A673 (cell line): ENCODE data around the gene ATRN.

Source experiments
- EZH2 ChIP-seq: fragments of 200-600 bp; sonication (generic); IDR thresholded peaks from 2 replicates; pipeline ENCODE4 v1.6.1; 2017; ENCODE audit warnings: borderline replicate concordance, low read depth, mild to moderate bottlenecking, mixed read lengths, antibody characterized with exemption, low read length; ENCODE audit not compliant: poor library complexity, severe bottlenecking
- TF ChIP-seq, protein P1 (sequence below): fragments of 300-800, 200-600 bp; sonication (generic); conservative IDR thresholded peaks from 2 replicates; pipeline ENCODE4 v1.5.1; 2017; ENCODE audit warnings: low read depth, mild to moderate bottlenecking, antibody characterized with exemption, low read length, moderate library complexity, mixed read lengths

- TF ChIP-seq, protein P1, sequence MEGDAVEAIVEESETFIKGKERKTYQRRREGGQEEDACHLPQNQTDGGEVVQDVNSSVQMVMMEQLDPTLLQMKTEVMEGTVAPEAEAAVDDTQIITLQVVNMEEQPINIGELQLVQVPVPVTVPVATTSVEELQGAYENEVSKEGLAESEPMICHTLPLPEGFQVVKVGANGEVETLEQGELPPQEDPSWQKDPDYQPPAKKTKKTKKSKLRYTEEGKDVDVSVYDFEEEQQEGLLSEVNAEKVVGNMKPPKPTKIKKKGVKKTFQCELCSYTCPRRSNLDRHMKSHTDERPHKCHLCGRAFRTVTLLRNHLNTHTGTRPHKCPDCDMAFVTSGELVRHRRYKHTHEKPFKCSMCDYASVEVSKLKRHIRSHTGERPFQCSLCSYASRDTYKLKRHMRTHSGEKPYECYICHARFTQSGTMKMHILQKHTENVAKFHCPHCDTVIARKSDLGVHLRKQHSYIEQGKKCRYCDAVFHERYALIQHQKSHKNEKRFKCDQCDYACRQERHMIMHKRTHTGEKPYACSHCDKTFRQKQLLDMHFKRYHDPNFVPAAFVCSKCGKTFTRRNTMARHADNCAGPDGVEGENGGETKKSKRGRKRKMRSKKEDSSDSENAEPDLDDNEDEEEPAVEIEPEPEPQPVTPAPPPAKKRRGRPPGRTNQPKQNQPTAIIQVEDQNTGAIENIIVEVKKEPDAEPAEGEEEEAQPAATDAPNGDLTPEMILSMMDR: no peak
- TF ChIP-seq EZH2: no peak
Observed at GRCh38 chr20:3654326-3655130, 183.7 kb downstream of the ATRN start.
